Gastrocnemius medialis (tissue), 4 donors: ENCODE measurements around the gene METTL8. TPM values are rescaled to one million over a fixed set of nuclear protein-coding genes. Genes with fewer than 3 reads are reported as not detected.

Experiments used
- ATAC-seq, 2 donors: fragments of 150-250 bp; one replicate each; pipeline ENCODE4 v1.9.1; 2016
- DNase-seq, 2 donors: peaks; one replicate each; pipeline ENCODE4 v3.0.0-alpha.2; 2019
- H3K27ac ChIP-seq, 4 donors: fragments of 200-600 bp; sonication (generic); 1 replicate in 1 of 4; 2 replicates in 3 of 4; pipeline ENCODE4 v1.5.1; 2016 to 2018; ENCODE audit warnings: mild to moderate bottlenecking in 2 of 4, moderate library complexity in 1 of 4
- H3K27me3 ChIP-seq, 3 donors: fragments of 200-600 bp; sonication (generic) in 2 of 3; 1 replicate in 1 of 3; 2 replicates in 2 of 3; pipeline versions ENCODE4 v1.5.1 to v1.6.0; 2016 to 2019; ENCODE audit warnings: mild to moderate bottlenecking in 1 of 3, moderate library complexity in 1 of 3
- H3K36me3 ChIP-seq, 2 donors: fragments of 200-600 bp; sonication (generic) in 1 of 2; one replicate each; pipeline ENCODE4 v1.5.1; 2017 to 2018
- H3K4me1 ChIP-seq, 2 donors: fragments of 200-600 bp; sonication (generic) in 1 of 2; one replicate each; pipeline ENCODE4 v1.5.1; 2016 to 2017; ENCODE audit warnings: mild to moderate bottlenecking in 2 of 2
- H3K4me3 ChIP-seq, 4 donors: fragments of 200-600 bp; sonication (generic) in 3 of 4; 1 replicate in 1 of 4; 2 replicates in 3 of 4; pipeline ENCODE4 v1.5.1; 2016 to 2019; ENCODE audit warnings: mild to moderate bottlenecking in 2 of 4
- H3K9me3 ChIP-seq, 3 donors: fragments of 200-600 bp; sonication (generic) in 2 of 3; 1 replicate in 1 of 3; 2 replicates in 2 of 3; pipeline ENCODE4 v1.5.1; 2016 to 2019
- POLR2A ChIP-seq, 2 donors: fragments of 450-650 bp; IDR thresholded peaks; one replicate each; pipeline ENCODE4 v1.6.1; 2017; ENCODE audit warnings: antibody characterized with exemption in 2 of 2, mild to moderate bottlenecking in 2 of 2, moderate library complexity in 2 of 2
- in situ Hi-C, 4 donors: fragments of 200-750 bp; cut with MboI; loops; one replicate each; pipeline versions ENCODE4 v1.15.0 to v1.8.0; 2017; ENCODE audit warnings: low sequenced_read_pairs in 4 of 4
- intact Hi-C: fragments of 100-400 bp; cut with DNase I; formaldehyde crosslinking; loops from one replicate; pipeline ENCODE4 v1.15.1; 2023; ENCODE audit warnings: low total_unique reads
- total RNA-seq, 4 donors: library from RNA; depleted of rRNA; stranded (reverse); fragments of >200 nt; gene quantifications; one replicate each; pipeline versions ENCODE4 v1.1.0 to v1.2.3, GENCODE V29; 2016
- TF ChIP-seq, protein P1 (sequence below), 5 experiments: fragments of 450-650 bp in 3 of 5; fragments of 200-600 bp in 2 of 5; sonication (generic) in 2 of 5; IDR thresholded peaks in 4 of 5; conservative IDR thresholded peaks in 1 of 5; 1 replicate in 4 of 5; 2 replicates in 1 of 5; pipeline ENCODE4 v1.5.1; 2016 to 2019; ENCODE audit warnings: antibody characterized with exemption in 5 of 5, mild to moderate bottlenecking in 3 of 5, moderate library complexity in 3 of 5

Gene METTL8
- total RNA-seq, 4 donors from 2014 or later, result 10.3 to 22.0 (median 11.0) TPM

DNA sequence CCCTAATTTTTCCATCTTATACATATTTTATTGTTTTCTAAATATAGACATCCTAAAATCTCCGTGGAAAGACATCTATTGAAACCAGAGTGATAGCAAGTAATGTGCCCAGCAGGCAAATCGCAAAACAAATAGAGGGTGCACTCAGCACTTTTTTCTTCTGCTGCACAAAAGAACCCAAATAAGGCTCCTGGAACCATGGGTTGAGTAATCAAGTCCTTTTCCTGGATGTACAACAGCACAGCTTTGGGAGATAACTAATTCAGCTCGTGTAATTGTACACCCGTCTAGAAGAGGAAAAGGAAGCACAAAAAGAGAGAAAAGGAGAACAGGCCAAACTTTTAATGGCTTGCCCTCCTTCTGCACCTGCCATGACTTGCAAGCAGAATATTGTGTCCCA, 146.2 kb downstream of the METTL8 start:
- DNase-seq, result no peak
- H3K36me3 ChIP-seq, result no peaks in the 10 kb centered on the region
- no peak overlapping the region for H3K27ac ChIP-seq
- no peaks in the 10 kb centered on the region for H3K4me1 ChIP-seq
- no peaks in the 10 kb centered on the region for H3K9me3 ChIP-seq
- in situ Hi-C loops, result no loop called here
- no peak for ATAC-seq
- H3K27me3 ChIP-seq, result no peaks in the 10 kb centered on the region
- no peak overlapping the region for H3K4me3 ChIP-seq
- intact Hi-C loops, result no loop called here
- TF ChIP-seq, protein P1, sequence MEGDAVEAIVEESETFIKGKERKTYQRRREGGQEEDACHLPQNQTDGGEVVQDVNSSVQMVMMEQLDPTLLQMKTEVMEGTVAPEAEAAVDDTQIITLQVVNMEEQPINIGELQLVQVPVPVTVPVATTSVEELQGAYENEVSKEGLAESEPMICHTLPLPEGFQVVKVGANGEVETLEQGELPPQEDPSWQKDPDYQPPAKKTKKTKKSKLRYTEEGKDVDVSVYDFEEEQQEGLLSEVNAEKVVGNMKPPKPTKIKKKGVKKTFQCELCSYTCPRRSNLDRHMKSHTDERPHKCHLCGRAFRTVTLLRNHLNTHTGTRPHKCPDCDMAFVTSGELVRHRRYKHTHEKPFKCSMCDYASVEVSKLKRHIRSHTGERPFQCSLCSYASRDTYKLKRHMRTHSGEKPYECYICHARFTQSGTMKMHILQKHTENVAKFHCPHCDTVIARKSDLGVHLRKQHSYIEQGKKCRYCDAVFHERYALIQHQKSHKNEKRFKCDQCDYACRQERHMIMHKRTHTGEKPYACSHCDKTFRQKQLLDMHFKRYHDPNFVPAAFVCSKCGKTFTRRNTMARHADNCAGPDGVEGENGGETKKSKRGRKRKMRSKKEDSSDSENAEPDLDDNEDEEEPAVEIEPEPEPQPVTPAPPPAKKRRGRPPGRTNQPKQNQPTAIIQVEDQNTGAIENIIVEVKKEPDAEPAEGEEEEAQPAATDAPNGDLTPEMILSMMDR (IDR thresholded peaks at IDR 0.05 in 4 of 5, conservative IDR thresholded peaks at IDR 0.05 in 1 of 5), result no peak
- TF ChIP-seq POLR2A (IDR thresholded peaks at IDR 0.05), result no peak

DNA sequence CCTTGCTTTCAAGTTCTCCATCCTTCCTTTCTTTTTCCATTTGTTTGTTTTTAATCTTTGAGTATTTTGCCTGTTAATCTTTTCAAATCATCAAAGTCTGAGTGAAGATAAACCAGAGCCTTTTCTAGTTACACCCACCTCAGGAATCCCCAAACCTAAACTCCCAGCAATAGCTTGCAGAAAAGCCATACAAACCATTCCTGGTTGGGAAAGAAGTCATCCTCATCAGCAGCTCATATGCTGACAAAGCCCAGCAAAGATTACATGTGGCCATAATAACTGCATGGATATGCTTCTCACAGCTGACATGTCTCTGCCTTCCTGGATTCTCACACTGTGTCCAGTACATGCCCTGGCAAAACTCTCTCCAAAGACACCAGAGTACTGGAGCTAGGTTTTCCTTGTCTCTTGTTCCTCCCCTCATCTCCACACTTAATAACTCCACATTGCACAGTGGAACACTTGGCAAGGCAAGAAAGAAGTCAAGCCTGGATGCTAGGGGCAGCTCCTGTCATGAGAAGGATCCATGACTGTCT, 146.7 kb downstream of the METTL8 start:
- TF ChIP-seq POLR2A (IDR thresholded peaks at IDR 0.05), result no peak
- TF ChIP-seq, protein P1 (IDR thresholded peaks at IDR 0.05 in 4 of 5, conservative IDR thresholded peaks at IDR 0.05 in 1 of 5), result no peak
- Histone ChIP-seq H3K9me3 (no peaks in the 10 kb centered on the region), H3K36me3 (no peaks in the 10 kb centered on the region), H3K4me1 (no peaks in the 10 kb centered on the region), H3K27me3 (no peaks in the 10 kb centered on the region), H3K4me3 (no peak overlapping the region), H3K27ac (no peak overlapping the region)
- in situ Hi-C loops (no loop called here), intact Hi-C loops (no loop called here)
- ATAC-seq (no peak), DNase-seq (no peak)

DNA sequence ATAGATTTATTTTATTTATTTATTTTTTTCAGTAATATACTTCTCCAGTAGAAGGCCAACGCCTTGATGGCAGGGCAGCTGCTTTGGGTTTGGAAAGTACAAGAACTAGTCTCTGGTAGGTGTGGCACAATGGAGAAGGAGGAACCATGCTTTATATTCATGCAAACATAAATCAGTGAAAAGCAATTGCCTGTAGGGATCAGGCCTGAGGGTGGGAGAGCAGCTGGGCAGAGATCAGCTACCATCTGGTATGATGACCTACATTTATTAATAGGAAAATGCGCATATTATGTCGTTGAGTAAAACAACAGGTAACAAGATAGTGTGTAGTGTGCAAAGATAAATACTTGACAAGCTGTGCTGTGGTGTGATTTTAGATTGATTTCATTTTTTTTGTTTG, 152.7 kb downstream of the METTL8 start:
- Histone ChIP-seq H3K4me1 (no peaks in the 10 kb centered on the region), H3K9me3 (no peaks in the 10 kb centered on the region), H3K36me3 (no peaks in the 10 kb centered on the region), H3K4me3 (no peak overlapping the region), H3K27ac (no peak overlapping the region), H3K27me3 (no peaks in the 10 kb centered on the region)
- intact Hi-C loops (no loop called here), in situ Hi-C loops (no loop called here)
- no peak for ATAC-seq
- TF ChIP-seq POLR2A (IDR thresholded peaks at IDR 0.05), result no peak
- TF ChIP-seq, protein P1 (IDR thresholded peaks at IDR 0.05 in 4 of 5, conservative IDR thresholded peaks at IDR 0.05 in 1 of 5), result no peak
- DNase-seq, result no peak

DNA sequence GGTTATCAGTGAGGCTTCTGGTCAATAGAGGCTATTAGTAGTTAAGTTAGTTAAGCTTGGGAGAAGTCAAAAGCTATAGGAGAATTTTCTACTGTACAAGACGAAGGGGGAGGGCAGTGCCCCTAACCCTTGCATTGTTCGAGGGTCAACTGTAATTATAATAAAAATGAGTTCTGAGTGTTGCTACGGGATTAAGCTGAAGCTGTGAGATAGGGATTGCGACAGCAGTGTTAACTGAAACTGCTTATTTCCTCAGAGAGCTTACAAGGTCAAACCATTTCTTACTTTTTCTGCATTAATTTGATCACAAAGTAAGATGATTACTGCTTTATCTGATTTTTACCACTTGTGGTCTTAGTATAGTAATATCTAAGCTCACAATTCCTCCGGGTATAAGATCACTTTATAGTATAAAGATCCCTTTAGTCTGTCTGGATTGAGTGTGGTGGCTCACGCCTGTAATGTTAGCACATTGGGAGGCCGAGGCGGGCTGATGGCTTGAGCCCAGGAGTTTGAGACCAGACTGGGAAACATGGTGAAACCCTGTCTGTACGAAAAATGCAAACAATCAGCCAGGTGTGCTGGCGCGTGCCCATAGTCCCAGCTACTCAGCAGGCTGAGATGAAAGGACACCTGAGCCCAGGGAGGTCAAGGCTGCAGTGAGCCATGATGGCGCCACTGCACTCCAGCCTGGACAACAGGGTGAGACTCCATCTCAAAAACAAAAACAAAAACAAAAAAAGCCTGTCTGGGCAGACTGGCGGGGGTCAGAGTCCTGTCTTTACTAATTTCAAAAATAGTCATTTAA, 153.6 kb downstream of the METTL8 start:
- in situ Hi-C loops, result no loop called here
- intact Hi-C loops, result no loop called here
- no peak for ATAC-seq

More for the DNA sequence above, 153.6 kb downstream of the METTL8 start:
- Histone ChIP-seq H3K36me3 (no peaks in the 10 kb centered on the region), H3K9me3 (no peaks in the 10 kb centered on the region), H3K4me3 (no peak overlapping the region), H3K4me1 (no peaks in the 10 kb centered on the region), H3K27me3 (no peaks in the 10 kb centered on the region), H3K27ac (no peak overlapping the region)
- no peak for DNase-seq
- TF ChIP-seq, protein P1 (IDR thresholded peaks at IDR 0.05 in 4 of 5, conservative IDR thresholded peaks at IDR 0.05 in 1 of 5), result no peak
- no peak for TF ChIP-seq POLR2A (IDR thresholded peaks at IDR 0.05)
